KMS-11 (cell line): Measurements from ENCODE around the gene MCM5.
"Not testable (repeated sequence)": the region's sequence is repeated elsewhere in the genome, so short reads cannot be mapped to it uniquely, and the experiment has no call there.

Source experiments
- H2AFZ ChIP-seq: fragments of 200-600 bp; sonication (generic); 2 replicates; pipeline ENCODE4 v1.6.1; 2016; ENCODE audit warnings: antibody characterized with exemption, mixed run types, low read depth
- H3K27ac ChIP-seq: fragments of 200-600 bp; sonication (generic); 2 replicates; pipeline ENCODE4 v1.6.1; 2016; ENCODE audit warnings: mild to moderate bottlenecking, mixed run types
- H3K27me3 ChIP-seq: fragments of 200-600 bp; sonication (generic); 2 replicates; pipeline ENCODE4 v1.6.1; 2017; ENCODE audit warnings: mild to moderate bottlenecking, low read depth, mixed run types, moderate library complexity; ENCODE audit not compliant: insufficient read depth
- H3K36me3 ChIP-seq: fragments of 200-600 bp; sonication (generic); 2 replicates; pipeline ENCODE4 v1.6.1; 2017; ENCODE audit warnings: mild to moderate bottlenecking, mixed run types; ENCODE audit not compliant: insufficient read depth
- H3K4me1 ChIP-seq: fragments of 200-600 bp; sonication (generic); 2 replicates; pipeline ENCODE4 v1.6.1; 2016; ENCODE audit warnings: mild to moderate bottlenecking, low read depth, mixed run types; ENCODE audit not compliant: poor library complexity, severe bottlenecking
- H3K4me2 ChIP-seq: fragments of 200-600 bp; sonication (generic); 2 replicates; pipeline ENCODE4 v1.7.0; 2016; ENCODE audit warnings: mild to moderate bottlenecking, mixed run types
- H3K4me3 ChIP-seq: fragments of 200-600 bp; sonication (generic); IDR thresholded peaks from 2 replicates; pipeline ENCODE4 v1.6.1; 2017; ENCODE audit warnings: low read depth, low read length, mixed read lengths; ENCODE audit not compliant: insufficient read depth
- H3K79me2 ChIP-seq: fragments of 200-600 bp; sonication (generic); 2 replicates; pipeline ENCODE4 v1.6.1; 2016; ENCODE audit warnings: low read depth, mixed run types; ENCODE audit not compliant: insufficient read depth
- H3K9ac ChIP-seq: fragments of 200-600 bp; sonication (generic); 2 replicates; pipeline ENCODE4 v1.6.1; 2016; ENCODE audit warnings: mild to moderate bottlenecking, mixed run types
- H4K20me1 ChIP-seq: fragments of 200-600 bp; sonication (generic); 2 replicates; pipeline ENCODE4 v1.6.1; 2016; ENCODE audit warnings: mild to moderate bottlenecking, mixed run types; ENCODE audit not compliant: insufficient read depth
- CTCF ChIP-seq: fragments of 200-600 bp; sonication (generic); conservative IDR thresholded peaks from 2 replicates; pipeline ENCODE4 v1.6.1; 2017; ENCODE audit warnings: low read depth, mild to moderate bottlenecking, antibody characterized with exemption, low read length, moderate library complexity, mixed read lengths

Gene MCM5

GRCh38 chr22:35392357-35392756 is 7.6 kb upstream of the MCM5 start:
- H3K4me2 ChIP-seq, result no peak overlapping the region
- H3K79me2 ChIP-seq, result no peaks in the 10 kb centered on the region
- H3K36me3 ChIP-seq, result no peaks in the 10 kb centered on the region
- no peak overlapping the region for H3K4me3 ChIP-seq
- H4K20me1 ChIP-seq, result no peaks in the 10 kb centered on the region
- no peak for TF ChIP-seq CTCF
- H3K27me3 ChIP-seq, result no peaks in the 10 kb centered on the region
- H3K4me1 ChIP-seq, result no peaks in the 10 kb centered on the region
- no peak overlapping the region for H2AFZ ChIP-seq
- H3K9ac ChIP-seq, result no peak overlapping the region
- H3K27ac ChIP-seq, result no peak overlapping the region

- H3K36me3 ChIP-seq, result no peaks in the 10 kb centered on the region
- H3K27ac ChIP-seq, result no peak overlapping the region
- H3K4me3 ChIP-seq, result no peak overlapping the region
- no peak overlapping the region for H3K9ac ChIP-seq
- no peaks in the 10 kb centered on the region for H4K20me1 ChIP-seq
- H3K79me2 ChIP-seq, result no peaks in the 10 kb centered on the region
- no peak overlapping the region for H2AFZ ChIP-seq
- no peak overlapping the region for H3K4me2 ChIP-seq
- H3K4me1 ChIP-seq, result no peaks in the 10 kb centered on the region
- H3K27me3 ChIP-seq, result no peaks in the 10 kb centered on the region
- TF ChIP-seq CTCF, result no peak
These were observed 6.6 kb upstream of the MCM5 start for GRCh38 chr22:35393116-35394010.

- Histone ChIP-seq H3K4me3 (no peak overlapping the region), H4K20me1 (no peaks in the 10 kb centered on the region), H2AFZ (no peak overlapping the region), H3K27me3 (no peaks in the 10 kb centered on the region), H3K79me2 (no peaks in the 10 kb centered on the region), H3K9ac (no peak overlapping the region), H3K4me1 (no peaks in the 10 kb centered on the region), H3K4me2 (no peak overlapping the region), H3K36me3 (no peaks in the 10 kb centered on the region), H3K27ac (no peak overlapping the region)
- TF ChIP-seq CTCF, result no peak
These were observed 6.0 kb upstream of the MCM5 start for GRCh38 chr22:35394011-35394312.

GRCh38 chr22:35394810-35395563 is 5.0 kb upstream of the MCM5 start:
- Histone ChIP-seq H2AFZ (no peak overlapping the region), H3K27ac (no peak overlapping the region), H3K79me2 (no peaks in the 10 kb centered on the region; the same call in 1 of the 2 replicates), H4K20me1 (no peaks in the 10 kb centered on the region), H3K4me3 (no peak overlapping the region), H3K4me1 (peaks cover 5% of the 10 kb centered on the region), H3K9ac (no peak overlapping the region), H3K4me2 (no peak overlapping the region), H3K27me3 (no peaks in the 10 kb centered on the region), H3K36me3 (no peaks in the 10 kb centered on the region)
- no peak for TF ChIP-seq CTCF

GRCh38 chr22:35396622-35397021 is 3.3 kb upstream of the MCM5 start:
- H3K4me3 ChIP-seq, H3K36me3 ChIP-seq, H3K27me3 ChIP-seq, H2AFZ ChIP-seq, H3K9ac ChIP-seq, H4K20me1 ChIP-seq, H3K4me2 ChIP-seq, H3K27ac ChIP-seq: not testable (repeated sequence)
- H3K79me2 ChIP-seq, result peaks cover 16% of the 10 kb centered on the region; the same call in 1 of the 2 replicates
- peaks cover 14% of the 10 kb centered on the region for H3K4me1 ChIP-seq
